ENCODE measurements around the gene TLE2. TPM values are rescaled to one million over a fixed set of nuclear protein-coding genes. Genes with fewer than 3 reads are reported as not detected.

The TLE2 gene
- total and polyA plus RNA-seq, 9 of the 15 experiments (the other 6 are each of a cell fraction or from before 2014, with no cell fraction given): 0.35 to 13.1 (median 6.2) TPM

DNA sequence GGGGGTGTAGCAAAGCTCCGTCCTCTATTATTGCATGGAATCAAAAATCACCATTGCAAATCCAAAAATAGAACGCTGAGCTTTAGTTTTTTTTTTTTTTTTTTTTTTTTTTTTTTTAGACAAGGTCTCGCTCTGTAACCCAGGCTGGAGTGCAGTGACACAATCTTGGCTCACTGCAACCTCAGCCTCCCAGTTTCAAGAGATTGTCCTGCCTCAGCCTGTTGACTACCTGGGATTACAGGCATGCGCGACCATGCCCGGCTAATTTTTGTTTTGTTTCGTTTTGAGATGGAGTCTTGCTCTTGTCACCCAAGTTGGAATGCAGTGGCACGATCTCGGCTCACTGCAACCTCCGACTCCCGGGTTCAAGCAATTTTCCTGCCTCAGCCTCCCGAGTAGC, 69.0 kb downstream of the TLE2 start:
- Histone ChIP-seq H2AFZ (ENCODE audit: low read depth, low read length) (no peak overlapping the region), H3K36me3 (ENCODE audit: control insufficient read depth, insufficient read depth, low read length) (no peaks in the 10 kb centered on the region), H3K9me3 (replicated peaks; ENCODE audit: control insufficient read depth, insufficient read depth, low read depth, low read length) (no peaks in the 10 kb centered on the region), H3K9me1 (ENCODE audit: control insufficient read depth, insufficient read depth, low read length) (no peaks in the 10 kb centered on the region), H3K79me2 (ENCODE audit: control insufficient read depth, insufficient read depth, low read length) (no peaks in the 10 kb centered on the region), H3K27me3 (ENCODE audit: control insufficient read depth in 2 of 2, insufficient read depth in 2 of 2, low read length in 2 of 2) (no peaks in the 10 kb centered on the region), H3K9ac (ENCODE audit: insufficient read depth in 1 of 2, low read depth in 2 of 2, low read length in 2 of 2) (no peak overlapping the region), H3K27ac (ENCODE audit: extremely low read depth, low read depth, low read length) (no peak overlapping the region), H3K4me2 (ENCODE audit: insufficient read depth, low read length) (no peak overlapping the region), H3K4me1 (replicated peaks in 1 of 2; ENCODE audit: control insufficient read depth in 2 of 2, insufficient read depth in 2 of 2, low read length in 2 of 2) (peaks cover 2 to 3% of the 10 kb centered on the region in 2 experiments; a peak in 2 of 5 replicates), H3K4me3 (no peak overlapping the region), H4K20me1 (replicated peaks; ENCODE audit: control insufficient read depth, insufficient read depth, low read length) (no peaks in the 10 kb centered on the region)
- intact Hi-C loops (cut with micrococcal nuclease) (no loop called here), in situ Hi-C loops (cut with MboI) (no loop called here)
- ATAC-seq: no peak
- ChIA-PET POLR2A (interaction anchor here (0.7 to 2.0 kb wide), 2 partner anchors 55 to 92 kb away, joined by 3 to 5 read pairs; no protein-coding TSS in a partner anchor), CTCF (ENCODE audit: low intra/inter-chr PET ratio) (interaction anchor here (0.9 kb wide), 1 partner anchor 114 kb away, joined by 4 read pairs; no protein-coding TSS in a partner anchor)
- no TSS peak for BruUV-seq (replicated peaks)
- 65% methylated on average over 11 of the region's 12 CpGs for WGBS (ENCODE audit: insufficient coverage, low coverage, missing lambda C conversion rate)
- DNase-seq (ENCODE audit: extremely low read depth in 1 of 4, low spot score in 3 of 4): no peak
- FAIRE-seq: no peak
- TF ChIP-seq, protein P1, sequence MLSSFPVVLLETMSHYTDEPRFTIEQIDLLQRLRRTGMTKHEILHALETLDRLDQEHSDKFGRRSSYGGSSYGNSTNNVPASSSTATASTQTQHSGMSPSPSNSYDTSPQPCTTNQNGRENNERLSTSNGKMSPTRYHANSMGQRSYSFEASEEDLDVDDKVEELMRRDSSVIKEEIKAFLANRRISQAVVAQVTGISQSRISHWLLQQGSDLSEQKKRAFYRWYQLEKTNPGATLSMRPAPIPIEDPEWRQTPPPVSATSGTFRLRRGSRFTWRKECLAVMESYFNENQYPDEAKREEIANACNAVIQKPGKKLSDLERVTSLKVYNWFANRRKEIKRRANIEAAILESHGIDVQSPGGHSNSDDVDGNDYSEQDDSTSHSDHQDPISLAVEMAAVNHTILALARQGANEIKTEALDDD (IDR thresholded peaks at IDR 0.05): no peak
- TF ChIP-seq POLR2H (tag; IDR thresholded peaks at IDR 0.05; ENCODE audit: low read depth) (no peak), ADNP (tag; IDR thresholded peaks at IDR 0.05) (no peak), ZZZ3 (IDR thresholded peaks at IDR 0.05) (no peak), FOXK1 (CRISPR knock-in tag; IDR thresholded peaks at IDR 0.05; ENCODE audit: borderline replicate concordance) (no peak), SMC3 (conservative IDR thresholded peaks at IDR 0.05; ENCODE audit: insufficient read depth, low read depth, low read length) (no peak), LARP7 (IDR thresholded peaks at IDR 0.05) (no peak), ZNF408 (CRISPR knock-in tag; IDR thresholded peaks at IDR 0.05; ENCODE audit: low read depth) (no peak), TEAD2 (tag; IDR thresholded peaks at IDR 0.05) (no peak), SRSF3 (IDR thresholded peaks at IDR 0.05; ENCODE audit: insufficient read depth, low read length) (no peak), TAF7 (tag; IDR thresholded peaks at IDR 0.05) (no peak), MCM7 (IDR thresholded peaks at IDR 0.05) (no peak), ZBED1 (IDR thresholded peaks at IDR 0.05) (no peak)
- TF ChIP-seq, protein P2, sequence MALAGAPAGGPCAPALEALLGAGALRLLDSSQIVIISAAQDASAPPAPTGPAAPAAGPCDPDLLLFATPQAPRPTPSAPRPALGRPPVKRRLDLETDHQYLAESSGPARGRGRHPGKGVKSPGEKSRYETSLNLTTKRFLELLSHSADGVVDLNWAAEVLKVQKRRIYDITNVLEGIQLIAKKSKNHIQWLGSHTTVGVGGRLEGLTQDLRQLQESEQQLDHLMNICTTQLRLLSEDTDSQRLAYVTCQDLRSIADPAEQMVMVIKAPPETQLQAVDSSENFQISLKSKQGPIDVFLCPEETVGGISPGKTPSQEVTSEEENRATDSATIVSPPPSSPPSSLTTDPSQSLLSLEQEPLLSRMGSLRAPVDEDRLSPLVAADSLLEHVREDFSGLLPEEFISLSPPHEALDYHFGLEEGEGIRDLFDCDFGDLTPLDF (CRISPR knock-in tag; IDR thresholded peaks at IDR 0.05): no peak
- TF ChIP-seq, protein P3, sequence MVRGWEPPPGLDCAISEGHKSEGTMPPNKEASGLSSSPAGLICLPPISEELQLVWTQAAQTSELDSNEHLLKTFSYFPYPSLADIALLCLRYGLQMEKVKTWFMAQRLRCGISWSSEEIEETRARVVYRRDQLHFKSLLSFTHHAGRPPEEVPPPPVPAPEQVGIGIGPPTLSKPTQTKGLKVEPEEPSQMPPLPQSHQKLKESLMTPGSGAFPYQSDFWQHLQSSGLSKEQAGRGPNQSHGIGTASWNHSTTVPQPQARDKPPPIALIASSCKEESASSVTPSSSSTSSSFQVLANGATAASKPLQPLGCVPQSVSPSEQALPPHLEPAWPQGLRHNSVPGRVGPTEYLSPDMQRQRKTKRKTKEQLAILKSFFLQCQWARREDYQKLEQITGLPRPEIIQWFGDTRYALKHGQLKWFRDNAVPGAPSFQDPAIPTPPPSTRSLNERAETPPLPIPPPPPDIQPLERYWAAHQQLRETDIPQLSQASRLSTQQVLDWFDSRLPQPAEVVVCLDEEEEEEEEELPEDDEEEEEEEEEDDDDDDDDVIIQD (CRISPR knock-in tag; IDR thresholded peaks at IDR 0.05): no peak
- TF ChIP-seq, protein P4, sequence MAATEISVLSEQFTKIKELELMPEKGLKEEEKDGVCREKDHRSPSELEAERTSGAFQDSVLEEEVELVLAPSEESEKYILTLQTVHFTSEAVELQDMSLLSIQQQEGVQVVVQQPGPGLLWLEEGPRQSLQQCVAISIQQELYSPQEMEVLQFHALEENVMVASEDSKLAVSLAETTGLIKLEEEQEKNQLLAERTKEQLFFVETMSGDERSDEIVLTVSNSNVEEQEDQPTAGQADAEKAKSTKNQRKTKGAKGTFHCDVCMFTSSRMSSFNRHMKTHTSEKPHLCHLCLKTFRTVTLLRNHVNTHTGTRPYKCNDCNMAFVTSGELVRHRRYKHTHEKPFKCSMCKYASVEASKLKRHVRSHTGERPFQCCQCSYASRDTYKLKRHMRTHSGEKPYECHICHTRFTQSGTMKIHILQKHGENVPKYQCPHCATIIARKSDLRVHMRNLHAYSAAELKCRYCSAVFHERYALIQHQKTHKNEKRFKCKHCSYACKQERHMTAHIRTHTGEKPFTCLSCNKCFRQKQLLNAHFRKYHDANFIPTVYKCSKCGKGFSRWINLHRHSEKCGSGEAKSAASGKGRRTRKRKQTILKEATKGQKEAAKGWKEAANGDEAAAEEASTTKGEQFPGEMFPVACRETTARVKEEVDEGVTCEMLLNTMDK (IDR thresholded peaks at IDR 0.05; ENCODE audit: borderline replicate concordance, insufficient read depth, low read depth, low read length, poor library complexity, severe bottlenecking): no peak
- TF ChIP-seq, protein P5, sequence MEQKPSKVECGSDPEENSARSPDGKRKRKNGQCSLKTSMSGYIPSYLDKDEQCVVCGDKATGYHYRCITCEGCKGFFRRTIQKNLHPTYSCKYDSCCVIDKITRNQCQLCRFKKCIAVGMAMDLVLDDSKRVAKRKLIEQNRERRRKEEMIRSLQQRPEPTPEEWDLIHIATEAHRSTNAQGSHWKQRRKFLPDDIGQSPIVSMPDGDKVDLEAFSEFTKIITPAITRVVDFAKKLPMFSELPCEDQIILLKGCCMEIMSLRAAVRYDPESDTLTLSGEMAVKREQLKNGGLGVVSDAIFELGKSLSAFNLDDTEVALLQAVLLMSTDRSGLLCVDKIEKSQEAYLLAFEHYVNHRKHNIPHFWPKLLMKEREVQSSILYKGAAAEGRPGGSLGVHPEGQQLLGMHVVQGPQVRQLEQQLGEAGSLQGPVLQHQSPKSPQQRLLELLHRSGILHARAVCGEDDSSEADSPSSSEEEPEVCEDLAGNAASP (IDR thresholded peaks at IDR 0.05): no peak
